Activated CD4-positive, alpha-beta T cell treated with anti-CD3 and anti-CD28 coated beads for 24 hours (primary cell): ENCODE results near the gene PGPEP1.
"Not testable (repeated sequence)": the region's sequence is repeated elsewhere in the genome, so short reads cannot be mapped to it uniquely, and the experiment has no call there.

Source experiments
- DNase-seq, 2 donors: peaks; one replicate each; pipeline ENCODE4 v3.0.0-alpha.2; 2020; ENCODE audit warnings: low read depth in 2 of 2

Gene PGPEP1

GRCh38 chr19:18390065-18390907 is 49.9 kb downstream of the PGPEP1 start:
- DNase-seq: no peak

GRCh38 chr19:18391509-18392075 is 51.2 kb downstream of the PGPEP1 start:
- no peak for DNase-seq

GRCh38 chr19:18392417-18392816 is 52.0 kb downstream of the PGPEP1 start:
- DNase-seq: no peak

GRCh38 chr19:18392926-18393325 is 52.5 kb downstream of the PGPEP1 start:
- no peak for DNase-seq

GRCh38 chr19:18393836-18394235 is 53.4 kb downstream of the PGPEP1 start:
- DNase-seq: no peak

- DNase-seq: no peak
These were observed 56.3 kb downstream of the PGPEP1 start for GRCh38 chr19:18396471-18397241.

- DNase-seq: no peak
These were observed 57.1 kb downstream of the PGPEP1 start, which contains the start of gene LRRC25 for GRCh38 chr19:18397242-18398202. Gene LRRC25, minus strand, starts transcription at chr19:18397622. Its CDS starts 659 bp downstream, at chr19:18396963.

- no peak for DNase-seq
These were observed 58.6 kb downstream of the PGPEP1 start for GRCh38 chr19:18399008-18399407.

- DNase-seq: no peak
These were observed 61.2 kb downstream of the PGPEP1 start for GRCh38 chr19:18401580-18402112.

GRCh38 chr19:18402455-18403248 is 62.3 kb downstream of the PGPEP1 start:
- DNase-seq: not testable (repeated sequence)

GRCh38 chr19:18405754-18406153 is 65.4 kb downstream of the PGPEP1 start:
- not testable (repeated sequence) for DNase-seq

- no peak for DNase-seq
These were observed 66.4 kb downstream of the PGPEP1 start for GRCh38 chr19:18406749-18407148.

GRCh38 chr19:18408053-18408476 is 67.7 kb downstream of the PGPEP1 start:
- no peak for DNase-seq

- no peak for DNase-seq
These were observed 72.3 kb downstream of the PGPEP1 start for GRCh38 chr19:18412610-18413239.

GRCh38 chr19:18414504-18415177 is 74.2 kb downstream of the PGPEP1 start:
- no peak for DNase-seq

- no peak for DNase-seq
These were observed 74.9 kb downstream of the PGPEP1 start for GRCh38 chr19:18415178-18415867.

GRCh38 chr19:18416778-18417249 is 76.4 kb downstream of the PGPEP1 start:
- DNase-seq: peak in 1 of 2 donors; percentile 59
